ENCODE measurements around the gene SLFN11. TPM values are rescaled to one million over a fixed set of nuclear protein-coding genes. Genes with fewer than 3 reads are reported as not detected.
"Not testable (repeated sequence)": the region's sequence is repeated elsewhere in the genome, so short reads cannot be mapped to it uniquely, and the experiment has no call there.

SLFN11 gene
- total RNA-seq, 1 donor from 2014 or later, result 34.1 TPM

- H3K4me1 Mint-ChIP-seq, result peaks cover 6% of the 10 kb centered on the region
- DNase-seq (ENCODE audit: low spot score in 2 of 2, unreplicated experiment in 2 of 2), result no peak
- no peak overlapping the region for H3K4me3 Mint-ChIP-seq
- H3K27me3 Mint-ChIP-seq (ENCODE audit: low read depth), result peaks cover 74% of the 10 kb centered on the region
- H3K9me3 Mint-ChIP-seq, result peaks cover 15% of the 10 kb centered on the region
- no peak overlapping the region for H3K27ac Mint-ChIP-seq
- H3K36me3 Mint-ChIP-seq, result no peaks in the 10 kb centered on the region
- TF ChIP-seq CTCF (IDR thresholded peaks at IDR 0.05; ENCODE audit: unreplicated experiment), result no peak
Observed at GRCh38 chr17:35342276-35342675, 31.1 kb downstream of the SLFN11 start.

- Mint-ChIP-seq H3K4me1 (peaks cover 6% of the 10 kb centered on the region), H3K4me3 (no peak overlapping the region), H3K27me3 (ENCODE audit: low read depth) (peaks cover 67% of the 10 kb centered on the region), H3K9me3 (peaks cover 15% of the 10 kb centered on the region), H3K27ac (no peak overlapping the region), H3K36me3 (no peaks in the 10 kb centered on the region)
- DNase-seq (ENCODE audit: low spot score in 2 of 2, unreplicated experiment in 2 of 2), result no peak
- no peak for TF ChIP-seq CTCF (IDR thresholded peaks at IDR 0.05; ENCODE audit: unreplicated experiment)
Observed at GRCh38 chr17:35341411-35341992, 31.9 kb downstream of the SLFN11 start.

- Mint-ChIP-seq H3K27me3 (ENCODE audit: low read depth) (peaks cover 51% of the 10 kb centered on the region), H3K36me3 (no peaks in the 10 kb centered on the region), H3K9me3 (peaks cover 15% of the 10 kb centered on the region), H3K4me3 (no peak overlapping the region), H3K27ac (no peak overlapping the region), H3K4me1 (no peaks in the 10 kb centered on the region)
- TF ChIP-seq CTCF (IDR thresholded peaks at IDR 0.05; ENCODE audit: unreplicated experiment), result no peak
- DNase-seq (ENCODE audit: low spot score in 2 of 2, unreplicated experiment in 2 of 2), result no peak
Observed at GRCh38 chr17:35338230-35338629, 35.2 kb downstream of the SLFN11 start.

GRCh38 chr17:35337364-35337763 is 36.1 kb downstream of the SLFN11 start:
- H3K9me3 Mint-ChIP-seq, result peaks cover 15% of the 10 kb centered on the region
- TF ChIP-seq CTCF (IDR thresholded peaks at IDR 0.05; ENCODE audit: unreplicated experiment), result no peak
- no peak overlapping the region for H3K4me3 Mint-ChIP-seq
- H3K27ac Mint-ChIP-seq, result no peak overlapping the region
- H3K27me3 Mint-ChIP-seq (ENCODE audit: low read depth), result peaks cover 51% of the 10 kb centered on the region
- no peak for DNase-seq (ENCODE audit: low spot score in 2 of 2, unreplicated experiment in 2 of 2)
- no peaks in the 10 kb centered on the region for H3K36me3 Mint-ChIP-seq
- H3K4me1 Mint-ChIP-seq, result no peaks in the 10 kb centered on the region

GRCh38 chr17:35333578-35333977 is 39.8 kb downstream of the SLFN11 start:
- H3K4me1 Mint-ChIP-seq; DNase-seq (ENCODE audit: low spot score in 2 of 2, unreplicated experiment in 2 of 2); H3K4me3 Mint-ChIP-seq; H3K27ac Mint-ChIP-seq; H3K9me3 Mint-ChIP-seq; H3K36me3 Mint-ChIP-seq: not testable (repeated sequence)
- H3K27me3 Mint-ChIP-seq (ENCODE audit: low read depth), result peaks cover 64% of the 10 kb centered on the region

GRCh38 chr17:35322749-35323148 is 50.7 kb downstream of the SLFN11 start:
- TF ChIP-seq CTCF (IDR thresholded peaks at IDR 0.05; ENCODE audit: unreplicated experiment), result no peak
- peaks cover 39% of the 10 kb centered on the region for H3K27me3 Mint-ChIP-seq (ENCODE audit: low read depth)
- H3K9me3 Mint-ChIP-seq, result peaks cover 21% of the 10 kb centered on the region
- H3K4me3 Mint-ChIP-seq, result no peak overlapping the region
- no peaks in the 10 kb centered on the region for H3K36me3 Mint-ChIP-seq
- H3K27ac Mint-ChIP-seq, result no peak overlapping the region
- DNase-seq (ENCODE audit: low spot score in 2 of 2, unreplicated experiment in 2 of 2), result no peak
- no peaks in the 10 kb centered on the region for H3K4me1 Mint-ChIP-seq

All from mesothelial cell of epicardium (in vitro differentiated cells).